Measurements from ENCODE around the gene ITGAD.

GRCh38 chr16:31401436-31401835 lies 8.3 kb downstream of the ITGAD start:
- TF ChIP-seq TCF12 (IDR thresholded peaks at IDR 0.05; ENCODE audit: low read depth) (no peak), USF1 (IDR thresholded peaks at IDR 0.05) (no peak), TAF1 (IDR thresholded peaks at IDR 0.05; ENCODE audit: low read depth) (no peak), RAD21 (IDR thresholded peaks at IDR 0.05; ENCODE audit: low read depth) (no peak), EP300 (IDR thresholded peaks at IDR 0.05; ENCODE audit: borderline replicate concordance) (no peak), TEAD4 (IDR thresholded peaks at IDR 0.05) (no peak)

Measured in Ishikawa (cell line).